Small intestine (tissue), 7 donors: Measurements from ENCODE around the gene ARNT2. TPM values are rescaled to one million over a fixed set of nuclear protein-coding genes. Genes with fewer than 3 reads are reported as not detected.
A peak's percentile ranks its signal among the peaks of the same experiment; 100 is the strongest.

ENCODE experiments used
- DNase-seq, 2 donors: peaks; one replicate each; pipeline versions ENCODE4 v3.0.0 to v3.0.0-alpha.2; 2013
- FAIRE-seq: peaks from 2 replicates; lab custom pipeline; 2012; peaks lifted over from hg19 to GRCh38; lab: Jason Lieb, UNC
- H3K27ac ChIP-seq, 3 donors: one replicate each; pipeline ENCODE4 v1.5.1; 2013; ENCODE audit warnings: low read length in 2 of 3, mild to moderate bottlenecking in 2 of 3, control low read depth in 1 of 3, inconsistent platforms in 1 of 3, low read depth in 1 of 3, moderate library complexity in 1 of 3
- H3K27me3 ChIP-seq, 3 donors: one replicate each; pipeline ENCODE4 v1.6.1; 2013; ENCODE audit warnings: low read length in 3 of 3, inconsistent platforms in 1 of 3; ENCODE audit not compliant: control insufficient read depth in 3 of 3, insufficient read depth in 3 of 3
- H3K36me3 ChIP-seq, 3 donors: one replicate each; pipeline ENCODE4 v1.6.1; 2013; ENCODE audit warnings: low read length in 3 of 3, inconsistent platforms in 1 of 3, low read depth in 1 of 3, mild to moderate bottlenecking in 1 of 3, moderate library complexity in 1 of 3; ENCODE audit not compliant: control insufficient read depth in 3 of 3, insufficient read depth in 2 of 3
- H3K4me1 ChIP-seq, 3 donors: one replicate each; pipeline ENCODE4 v1.6.1; 2013; ENCODE audit warnings: low read length in 2 of 3, inconsistent platforms in 1 of 3, low read depth in 1 of 3, mild to moderate bottlenecking in 1 of 3, moderate library complexity in 1 of 3; ENCODE audit not compliant: control insufficient read depth in 3 of 3, insufficient read depth in 2 of 3
- H3K4me3 ChIP-seq, 3 donors: one replicate each; pipeline ENCODE4 v1.5.1; 2013; ENCODE audit warnings: low read length in 3 of 3, control low read depth in 1 of 3, inconsistent platforms in 1 of 3, low read depth in 1 of 3, mild to moderate bottlenecking in 1 of 3, moderate library complexity in 1 of 3
- H3K9me3 ChIP-seq, 2 donors: one replicate each; pipeline ENCODE4 v1.6.1; 2013; ENCODE audit warnings: low read depth in 1 of 2, low read length in 1 of 2; ENCODE audit not compliant: control insufficient read depth in 2 of 2, insufficient read depth in 1 of 2
- WGBS, 3 donors: extraction: QIAGEN DNeasy Blood & Tissue Kit; methylation state at CpG; one replicate each; pipeline ENCODE4 v1.1.7; 2013; 5-methylcytosine and 5-hydroxymethylcytosine counted together
- polyA plus RNA-seq, 4 donors: library from polyadenylated mRNA; stranded (reverse) in 3 of 4; unstranded in 1 of 4; fragments of 200-250 nt in 3 of 4; fragments of 120-200 nt in 1 of 4; gene quantifications; one replicate each; pipeline versions ENCODE4 v1.2.1 to v1.2.3, GENCODE V29; 2013
- donor health status: healthy with polysubstance abuse.
- donor health status: control.
- donor health status: control.
- donor health status: Bipolar disorder and iron deficiency.
- donor health status: healthy.

ARNT2 gene
- polyA plus RNA-seq, 4 donors = 0.45 to 4.4 (median 2.4) TPM

- H3K27me3 ChIP-seq = no peaks in the 10 kb centered on the region
- no peak for FAIRE-seq
- 86 to 91% (median 89%) methylated on average over 7 of the region's 7 CpGs for WGBS, 3 donors
- H3K4me1 ChIP-seq = no peaks in the 10 kb centered on the region
- H3K27ac ChIP-seq = no peak overlapping the region
- no peak for DNase-seq
- H3K36me3 ChIP-seq = no peaks in the 10 kb centered on the region
- H3K9me3 ChIP-seq = no peaks in the 10 kb centered on the region
- no peak overlapping the region for H3K4me3 ChIP-seq
Observed at GRCh38 chr15:80630981-80631380, 226.8 kb downstream of the ARNT2 start.

- no peak overlapping the region for H3K4me3 ChIP-seq
- no peaks in the 10 kb centered on the region for H3K27me3 ChIP-seq
- no peak overlapping the region for H3K27ac ChIP-seq
- H3K4me1 ChIP-seq = peaks cover 0 to 2% (median 0%) of the 10 kb centered on the region in 3 donors
- no peak for DNase-seq
- no peaks in the 10 kb centered on the region for H3K36me3 ChIP-seq
- FAIRE-seq = no peak
- H3K9me3 ChIP-seq = no peaks in the 10 kb centered on the region
Observed at GRCh38 chr15:80633221-80633620, 229.0 kb downstream of the ARNT2 start.

- no peaks in the 10 kb centered on the region for H3K36me3 ChIP-seq
- peaks cover 0 to 2% (median 0%) of the 10 kb centered on the region in 3 donors for H3K4me1 ChIP-seq
- no peak for FAIRE-seq
- H3K4me3 ChIP-seq = no peak overlapping the region
- no peak overlapping the region for H3K27ac ChIP-seq
- H3K9me3 ChIP-seq = peaks cover 0 to 7% of the 10 kb centered on the region in 2 donors
- no peaks in the 10 kb centered on the region for H3K27me3 ChIP-seq
- WGBS, 3 donors = 68 to 88% (median 87%) methylated on average over 5 of the region's 5 CpGs
- no peak for DNase-seq
Observed at GRCh38 chr15:80635953-80636352, 231.8 kb downstream of the ARNT2 start.

- H3K27ac ChIP-seq = no peak overlapping the region
- peak in 1 of 2 donors; percentile 37 for DNase-seq
Observed at GRCh38 chr15:80636675-80637074, 232.5 kb downstream of the ARNT2 start.

GRCh38 chr15:80637747-80638146 is 233.6 kb downstream of the ARNT2 start:
- 57 to 78% (median 75%) methylated on average over 3 of the region's 3 CpGs for WGBS, 3 donors

More at GRCh38 chr15:80636675-80637074, 232.5 kb downstream of the ARNT2 start:
- Histone ChIP-seq H3K27me3 (no peaks in the 10 kb centered on the region), H3K4me1 (peaks cover 0 to 2% (median 0%) of the 10 kb centered on the region in 3 donors), H3K9me3 (peaks cover 0 to 12% of the 10 kb centered on the region in 2 donors), H3K4me3 (no peak overlapping the region), H3K36me3 (no peaks in the 10 kb centered on the region)
- FAIRE-seq = no peak
- 38 to 51% (median 47%) methylated on average over 7 of the region's 7 CpGs for WGBS, 3 donors

GRCh38 chr15:80638553-80639167 is 234.5 kb downstream of the ARNT2 start:
- Histone ChIP-seq H3K4me1 (peaks cover 0 to 2% (median 0%) of the 10 kb centered on the region in 3 donors), H3K4me3 (no peak overlapping the region), H3K27me3 (no peaks in the 10 kb centered on the region), H3K36me3 (no peaks in the 10 kb centered on the region), H3K9me3 (peaks cover 0 to 12% of the 10 kb centered on the region in 2 donors), H3K27ac (no peak overlapping the region)
- FAIRE-seq (no peak), DNase-seq (no peak)
- 71 to 79% (median 72%) methylated on average over 3 of the region's 3 CpGs for WGBS, 3 donors

More at GRCh38 chr15:80637747-80638146, 233.6 kb downstream of the ARNT2 start:
- no peak overlapping the region for H3K4me3 ChIP-seq
- peaks cover 0 to 12% of the 10 kb centered on the region in 2 donors for H3K9me3 ChIP-seq
- no peak overlapping the region for H3K27ac ChIP-seq
- FAIRE-seq (no peak), DNase-seq (no peak)
- peaks cover 0 to 2% (median 0%) of the 10 kb centered on the region in 3 donors for H3K4me1 ChIP-seq
- H3K27me3 ChIP-seq = no peaks in the 10 kb centered on the region
- H3K36me3 ChIP-seq = no peaks in the 10 kb centered on the region

GRCh38 chr15:80639168-80639555 is 235.0 kb downstream of the ARNT2 start:
- DNase-seq (no peak), FAIRE-seq (no peak)
- WGBS, 3 donors = 75 to 81% (median 78%) methylated on average over 2 of the region's 2 CpGs
- Histone ChIP-seq H3K36me3 (no peaks in the 10 kb centered on the region), H3K9me3 (peaks cover 0 to 12% of the 10 kb centered on the region in 2 donors), H3K4me1 (peaks cover 0 to 2% (median 0%) of the 10 kb centered on the region in 3 donors), H3K27me3 (no peaks in the 10 kb centered on the region), H3K4me3 (no peak overlapping the region), H3K27ac (no peak overlapping the region)

GRCh38 chr15:80640531-80641121 is 236.4 kb downstream of the ARNT2 start:
- 84 to 88% (median 87%) methylated on average over 3 of the region's 3 CpGs for WGBS, 3 donors
- no peaks in the 10 kb centered on the region for H3K36me3 ChIP-seq
- FAIRE-seq = no peak
- no peak for DNase-seq
- peak overlapping the region in 1 of 3 donors; percentile 5 for H3K27ac ChIP-seq
- H3K4me1 ChIP-seq = peaks cover 0 to 2% (median 0%) of the 10 kb centered on the region in 3 donors
- no peak overlapping the region for H3K4me3 ChIP-seq
- no peaks in the 10 kb centered on the region for H3K27me3 ChIP-seq
- H3K9me3 ChIP-seq = peaks cover 0 to 12% of the 10 kb centered on the region in 2 donors
